HCT116 (cell line): ENCODE measurements around the gene LRP4. TPM values are rescaled to one million over a fixed set of nuclear protein-coding genes. Genes with fewer than 3 reads are reported as not detected.

ENCODE experiments used
- ATAC-seq: fragments of 200-7000 bp; cut with Tn5 transposase; 2 replicates; pipeline ENCODE4 v1.9.1; 2020; ENCODE audit warnings: mild to moderate bottlenecking, moderate library complexity
- BruUV-seq: library from RNA; stranded (reverse); fragments of 400-500 nt; replicated peaks from 2 replicates; lab custom pipeline; 2021; lab: Mats Ljungman, UMichigan
- CTCF ChIA-PET: fragments of 300-600 bp; sonication (Branson Sonifier 250); formaldehyde crosslinking; loops from one replicate; lab custom pipeline; 2021; ENCODE audit warnings: antibody characterized with exemption; lab: Charles Lee
- POLR2A ChIA-PET: fragments of 300-600, 350-600 bp; sonication (Branson Sonifier 250); formaldehyde crosslinking; loops from one replicate; lab custom pipeline; 2021; ENCODE audit warnings: antibody characterized with exemption; lab: Charles Lee
- RAD21 ChIA-PET, 2 experiments: fragments of 300-600 bp; sonication (Branson Sonifier 250); formaldehyde crosslinking; loops; one replicate each; lab custom pipeline; 2023; ENCODE audit warnings: low total read pairs in 2 of 2; ENCODE audit not compliant: uncharacterized antibody in 2 of 2, unreplicated experiment in 2 of 2, low non-redundant PET in 1 of 2; lab: Charles Lee
- DNase-seq: peaks from one replicate; pipeline ENCODE4 v3.0.0-alpha.2; 2010; ENCODE audit warnings: low read depth, low spot score
- H2AFZ ChIP-seq: fragments of 200-600 bp; shearing (Covaris generic), sonication (generic); 2 replicates; pipeline ENCODE4 v1.6.1; 2017; ENCODE audit warnings: low read depth, mixed run types, mixed read lengths, antibody characterized with exemption, low read length; ENCODE audit not compliant: poor library complexity, severe bottlenecking
- H3K27ac ChIP-seq: 2 replicates; pipeline ENCODE4 v1.5.1; 2012; ENCODE audit warnings: low read depth, low read length
- H3K27me3 ChIP-seq: fragments of 200-600 bp; sonication (generic); 2 replicates; pipeline ENCODE4 v1.6.1; 2016; ENCODE audit warnings: mixed run types, low read length, mixed read lengths; ENCODE audit not compliant: insufficient read depth
- H3K36me3 ChIP-seq, 2 experiments: fragments of 200-500 bp in 1 of 2; fragments of 200-600 bp in 1 of 2; sonication (Bioruptor generic) in 1 of 2; sonication (generic) in 1 of 2; 2 replicates each; pipeline versions ENCODE4 v1.5.1 to v1.6.1; 2014 to 2016; ENCODE audit warnings: low read length in 2 of 2, inconsistent platforms in 1 of 2, mixed read lengths in 1 of 2, mixed run types in 1 of 2; ENCODE audit not compliant: insufficient read depth in 2 of 2, control insufficient read depth in 1 of 2
- H3K4me1 ChIP-seq, 2 experiments: fragments of 200-600 bp in 1 of 2; sonication (generic) in 1 of 2; 2 replicates each; pipeline versions ENCODE4 v1.5.1 to v1.6.1; 2012 to 2017; ENCODE audit warnings: low read length in 2 of 2, inconsistent platforms in 1 of 2, mild to moderate bottlenecking in 1 of 2, mixed read lengths in 1 of 2, mixed run types in 1 of 2, moderate library complexity in 1 of 2; ENCODE audit not compliant: insufficient read depth in 2 of 2, control insufficient read depth in 1 of 2
- H3K4me2 ChIP-seq: fragments of 200-600 bp; sonication (generic); 2 replicates; pipeline ENCODE4 v1.6.1; 2017; ENCODE audit warnings: mixed run types, low read length, mixed read lengths
- H3K4me3 ChIP-seq, 2 experiments: fragments of 200-600 bp in 1 of 2; sonication (generic) in 1 of 2; replicated peaks in 1 of 2; 2 replicates each; pipeline ENCODE4 v1.5.1; 2011 to 2016; ENCODE audit warnings: low read length in 2 of 2, control low read depth in 1 of 2, low read depth in 1 of 2, mild to moderate bottlenecking in 1 of 2, mixed read lengths in 1 of 2, mixed run types in 1 of 2
- H3K79me2 ChIP-seq: fragments of 200-600 bp; sonication (generic); 2 replicates; pipeline ENCODE4 v1.6.1; 2017; ENCODE audit warnings: mild to moderate bottlenecking, mixed run types, low read length, moderate library complexity, mixed read lengths; ENCODE audit not compliant: insufficient read depth
- H3K9ac ChIP-seq: fragments of 200-600 bp; sonication (generic); 2 replicates; pipeline ENCODE4 v1.6.1; 2016; ENCODE audit warnings: low read length, mixed read lengths
- H3K9me2 ChIP-seq: fragments of 200-600 bp; sonication (generic), shearing (Covaris generic); 2 replicates; pipeline ENCODE4 v1.6.1; 2017; ENCODE audit warnings: mixed run types, mild to moderate bottlenecking, moderate library complexity; ENCODE audit not compliant: insufficient read depth
- H3K9me3 ChIP-seq, 2 experiments: fragments of 200-500 bp in 1 of 2; fragments of 200-600 bp in 1 of 2; sonication (Bioruptor generic) in 1 of 2; sonication (generic) in 1 of 2; 2 replicates each; pipeline ENCODE4 v1.6.1; 2014 to 2017; ENCODE audit warnings: low read length in 2 of 2, mixed read lengths in 2 of 2, inconsistent platforms in 1 of 2, low read depth in 1 of 2, mild to moderate bottlenecking in 1 of 2, mixed run types in 1 of 2, moderate library complexity in 1 of 2; ENCODE audit not compliant: control insufficient read depth in 1 of 2, insufficient read depth in 1 of 2
- H4K20me1 ChIP-seq: fragments of 200-600 bp; sonication (generic), shearing (Covaris generic); 2 replicates; pipeline ENCODE4 v1.6.1; 2017; ENCODE audit warnings: mixed run types, mild to moderate bottlenecking, moderate library complexity; ENCODE audit not compliant: insufficient read depth
- ELF1 ChIP-seq: IDR thresholded peaks from 2 replicates; pipeline ENCODE4 v1.6.1; 2012; ENCODE audit warnings: low read depth, borderline replicate concordance
- EZH2phosphoT487 ChIP-seq: fragments of 200-600 bp; IDR thresholded peaks from 2 replicates; pipeline ENCODE4 v1.6.1; 2018; ENCODE audit warnings: antibody characterized with exemption, borderline replicate concordance
- FOSL1 ChIP-seq: IDR thresholded peaks from 2 replicates; pipeline ENCODE4 v1.6.1; 2012; ENCODE audit warnings: low read depth
- JUND ChIP-seq: IDR thresholded peaks from 2 replicates; pipeline ENCODE4 v1.6.1; 2012
- RAD21 ChIP-seq: IDR thresholded peaks from 2 replicates; pipeline ENCODE4 v1.6.1; 2012; ENCODE audit warnings: low read depth, mild to moderate bottlenecking
- TCF7L2 ChIP-seq: IDR thresholded peaks from 2 replicates; pipeline ENCODE4 v1.7.0; 2011; ENCODE audit warnings: borderline replicate concordance, inconsistent platforms; ENCODE audit not compliant: insufficient read depth, insufficient read length; ENCODE audit errors: extremely low read depth
- ZFX ChIP-seq: fragments of 450-650 bp; IDR thresholded peaks from 2 replicates; pipeline ENCODE4 v1.6.1; 2017
- ZNF274 ChIP-seq: fragments of 200-500 bp; sonication (Bioruptor generic); IDR thresholded peaks from 2 replicates; pipeline ENCODE4 v1.6.1; 2014; ENCODE audit warnings: mild to moderate bottlenecking, low read depth, low read length, inconsistent platforms
- intact Hi-C: fragments of 100-400 bp; cut with micrococcal nuclease; formaldehyde crosslinking; loops from 2 replicates; pipeline ENCODE4 v1.10.0; 2022
- total RNA-seq: library from RNA; stranded (reverse); gene quantifications from one replicate; pipeline ENCODE4 v1.2.1, GENCODE V29; 2021; ENCODE audit not compliant: unreplicated experiment
- TF ChIP-seq, protein P1 (sequence below): IDR thresholded peaks from 2 replicates; pipeline ENCODE4 v1.6.1; 2012
- TF ChIP-seq, protein P2 (sequence below): IDR thresholded peaks from 2 replicates; pipeline ENCODE4 v1.6.1; 2011; ENCODE audit warnings: mild to moderate bottlenecking, low read length, moderate library complexity; ENCODE audit not compliant: insufficient replicate concordance; ENCODE audit errors: extremely low read depth
- TF ChIP-seq, protein P3 (sequence below): IDR thresholded peaks from 2 replicates; pipeline ENCODE4 v1.6.1; 2012

LRP4 gene
- total RNA-seq, 1 experiment from 2014 or later, result 7.4 TPM

DNA sequence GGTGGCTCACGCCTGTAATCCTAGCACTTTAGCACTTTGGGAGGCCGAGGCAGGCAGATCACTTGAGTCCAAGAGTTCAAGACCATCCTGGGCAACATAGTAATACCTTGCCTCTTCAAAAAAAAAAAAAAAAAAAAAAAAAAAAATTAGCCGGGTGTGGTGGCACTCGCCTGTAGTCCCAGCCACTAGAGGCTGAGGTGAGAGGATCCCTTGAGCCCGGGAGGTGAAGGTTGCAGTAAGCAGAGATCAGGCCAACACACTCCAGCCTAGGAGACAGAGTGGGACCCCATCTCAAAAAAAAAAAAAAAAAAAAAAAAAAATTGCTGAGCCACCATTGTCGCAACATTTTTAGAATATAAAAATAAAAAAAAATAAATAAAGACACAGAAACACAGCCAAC is 79.8 kb downstream of the LRP4 start:
- CTCF ChIA-PET, result no interaction called here
- H4K20me1 ChIP-seq, result peaks cover 11% of the 10 kb centered on the region; the same call in 1 of the 2 replicates
- POLR2A ChIA-PET, result no interaction called here

DNA sequence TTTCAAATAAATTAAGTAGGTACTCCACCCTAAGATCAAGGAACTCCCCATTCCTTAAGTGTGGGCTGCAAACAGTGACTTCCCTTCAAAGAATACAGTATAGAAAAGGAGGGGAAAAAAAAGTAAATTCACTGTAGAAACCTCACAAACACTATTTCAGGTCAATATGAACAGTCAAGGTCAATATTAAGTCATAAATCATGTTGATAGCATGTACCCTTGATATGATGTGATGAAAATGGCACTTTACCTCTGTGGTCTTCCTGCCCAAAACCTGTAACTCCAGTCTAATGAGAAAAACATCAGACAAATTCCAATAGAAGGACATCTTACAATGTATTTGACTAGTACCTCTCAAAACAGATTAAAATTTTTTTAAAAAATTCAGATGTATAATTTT is 80.5 kb downstream of the LRP4 start:
- DNase-seq, result no peak
- Histone ChIP-seq H3K4me1 (no peaks in the 10 kb centered on the region; a peak in 1 of 4 replicates), H3K9me2 (no peaks in the 10 kb centered on the region), H2AFZ (no peak overlapping the region), H3K27me3 (no peaks in the 10 kb centered on the region), H3K27ac (no peak overlapping the region), H3K36me3 (peaks cover 0 to 6% of the 10 kb centered on the region in 2 experiments; a peak in 1 of 4 replicates), H3K9me3 (no peaks in the 10 kb centered on the region), H3K4me2 (no peak overlapping the region), H3K9ac (no peak overlapping the region), H3K79me2 (peaks cover 99% of the 10 kb centered on the region), H3K4me3 (no peak overlapping the region), H4K20me1 (peaks cover 11% of the 10 kb centered on the region; the same call in 1 of the 2 replicates)
- BruUV-seq, result no TSS peak
- no peak for ATAC-seq
- ChIA-PET CTCF (no interaction called here), POLR2A (no interaction called here), RAD21 (no interaction called here)
- TF ChIP-seq, protein P1, sequence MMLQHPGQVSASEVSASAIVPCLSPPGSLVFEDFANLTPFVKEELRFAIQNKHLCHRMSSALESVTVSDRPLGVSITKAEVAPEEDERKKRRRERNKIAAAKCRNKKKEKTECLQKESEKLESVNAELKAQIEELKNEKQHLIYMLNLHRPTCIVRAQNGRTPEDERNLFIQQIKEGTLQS, result no peak
- TF ChIP-seq, protein P2, sequence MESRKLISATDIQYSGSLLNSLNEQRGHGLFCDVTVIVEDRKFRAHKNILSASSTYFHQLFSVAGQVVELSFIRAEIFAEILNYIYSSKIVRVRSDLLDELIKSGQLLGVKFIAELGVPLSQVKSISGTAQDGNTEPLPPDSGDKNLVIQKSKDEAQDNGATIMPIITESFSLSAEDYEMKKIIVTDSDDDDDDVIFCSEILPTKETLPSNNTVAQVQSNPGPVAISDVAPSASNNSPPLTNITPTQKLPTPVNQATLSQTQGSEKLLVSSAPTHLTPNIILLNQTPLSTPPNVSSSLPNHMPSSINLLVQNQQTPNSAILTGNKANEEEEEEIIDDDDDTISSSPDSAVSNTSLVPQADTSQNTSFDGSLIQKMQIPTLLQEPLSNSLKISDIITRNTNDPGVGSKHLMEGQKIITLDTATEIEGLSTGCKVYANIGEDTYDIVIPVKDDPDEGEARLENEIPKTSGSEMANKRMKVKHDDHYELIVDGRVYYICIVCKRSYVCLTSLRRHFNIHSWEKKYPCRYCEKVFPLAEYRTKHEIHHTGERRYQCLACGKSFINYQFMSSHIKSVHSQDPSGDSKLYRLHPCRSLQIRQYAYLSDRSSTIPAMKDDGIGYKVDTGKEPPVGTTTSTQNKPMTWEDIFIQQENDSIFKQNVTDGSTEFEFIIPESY, result no peak
- TF ChIP-seq RAD21, result no peak
- TF ChIP-seq TCF7L2, result no peak
- TF ChIP-seq JUND, result no peak
- TF ChIP-seq ZFX, result no peak
- no peak for TF ChIP-seq FOSL1
- intact Hi-C loops, result no loop called here

More for the DNA sequence above, 79.8 kb downstream of the LRP4 start:
- Histone ChIP-seq H3K27ac (no peak overlapping the region), H3K36me3 (peaks cover under 1 to 6% of the 10 kb centered on the region in 2 experiments; a peak in 2 of 4 replicates), H3K9me3 (no peaks in the 10 kb centered on the region), H3K4me1 (no peaks in the 10 kb centered on the region; a peak in 1 of 4 replicates), H3K9ac (no peak overlapping the region), H3K27me3 (no peaks in the 10 kb centered on the region), H2AFZ (no peak overlapping the region), H3K4me3 (no peak overlapping the region), H3K9me2 (no peaks in the 10 kb centered on the region), H3K4me2 (no peak overlapping the region), H3K79me2 (peaks cover 100% of the 10 kb centered on the region)
- RAD21 ChIA-PET, result no interaction called here
- no peak for ATAC-seq
- no peak for DNase-seq
- no peak for TF ChIP-seq ELF1
- TF ChIP-seq, protein P3, sequence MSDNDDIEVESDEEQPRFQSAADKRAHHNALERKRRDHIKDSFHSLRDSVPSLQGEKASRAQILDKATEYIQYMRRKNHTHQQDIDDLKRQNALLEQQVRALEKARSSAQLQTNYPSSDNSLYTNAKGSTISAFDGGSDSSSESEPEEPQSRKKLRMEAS, result no peak
- TF ChIP-seq EZH2phosphoT487, result no peak
- TF ChIP-seq ZNF274, result no peak
- intact Hi-C loops, result no loop called here
- no TSS peak for BruUV-seq
